ENCODE results near the gene RAD51B.

GRCh38 chr14:68246786-68247105 lies 427.2 kb downstream of the RAD51B start:
- TF ChIP-seq CTCF (IDR thresholded peaks at IDR 0.05) (no peak), POLR2A (IDR thresholded peaks at IDR 0.05) (no peak)

Measured in thyroid gland (tissue), 4 donors.